DND-41 (cell line): Measurements from ENCODE around the gene SLC1A4.
A peak's percentile ranks its signal among the peaks of the same experiment; 100 is the strongest.

Source experiments
- ATAC-seq: fragments of 200-7000 bp; cut with Tn5 transposase; 3 replicates; pipeline ENCODE4 v1.9.1; 2021; ENCODE audit warnings: low read depth; ENCODE audit not compliant: insufficient read depth
- DNase-seq: peaks from one replicate; pipeline ENCODE4 v3.0.0-alpha.2; 2020
- H2AFZ ChIP-seq: 2 replicates; pipeline ENCODE4 v1.6.0; 2012; ENCODE audit warnings: low read depth, low read length
- H3K27ac ChIP-seq: 2 replicates; pipeline ENCODE4 v1.5.1; 2012; ENCODE audit warnings: low read length, inconsistent platforms
- H3K27me3 ChIP-seq: fragments of 200-600 bp; sonication (generic); 2 replicates; pipeline ENCODE4 v1.6.0; 2012; ENCODE audit warnings: low read length, mild to moderate bottlenecking, inconsistent platforms; ENCODE audit not compliant: insufficient read depth, poor library complexity
- H3K36me3 ChIP-seq: 2 replicates; pipeline ENCODE4 v1.5.1; 2012; ENCODE audit warnings: low read length, inconsistent platforms; ENCODE audit not compliant: insufficient read depth
- H3K4me1 ChIP-seq: 2 replicates; pipeline ENCODE4 v1.5.1; 2012; ENCODE audit warnings: mild to moderate bottlenecking, low read length; ENCODE audit not compliant: insufficient read depth
- H3K4me2 ChIP-seq: 2 replicates; pipeline ENCODE4 v1.6.0; 2012; ENCODE audit warnings: mild to moderate bottlenecking, moderate library complexity, low read length, inconsistent platforms; ENCODE audit not compliant: insufficient read depth
- H3K4me3 ChIP-seq, 2 experiments: fragments of 200-600 bp in 1 of 2; shearing (Covaris generic) in 1 of 2; 2 replicates each; pipeline ENCODE4 v1.5.1; 2012 to 2016; ENCODE audit warnings: inconsistent platforms in 2 of 2, low read length in 2 of 2, mild to moderate bottlenecking in 2 of 2, low read depth in 1 of 2, moderate library complexity in 1 of 2
- H3K79me2 ChIP-seq: 2 replicates; pipeline ENCODE4 v1.6.0; 2012; ENCODE audit warnings: low read length, inconsistent platforms; ENCODE audit not compliant: insufficient read depth
- H3K9ac ChIP-seq: 2 replicates; pipeline ENCODE4 v1.6.0; 2012; ENCODE audit warnings: low read depth, mild to moderate bottlenecking, inconsistent platforms, low read length, moderate library complexity
- H3K9me3 ChIP-seq: 2 replicates; pipeline ENCODE4 v1.5.1; 2012; ENCODE audit warnings: low read length, moderate library complexity, mild to moderate bottlenecking, inconsistent platforms; ENCODE audit not compliant: insufficient read depth, severe bottlenecking
- H4K20me1 ChIP-seq: 2 replicates; pipeline ENCODE4 v1.6.0; 2012; ENCODE audit warnings: low read length; ENCODE audit not compliant: insufficient read depth
- CTCF ChIP-seq: IDR thresholded peaks from 2 replicates; pipeline ENCODE4 v1.5.1; 2012; ENCODE audit warnings: borderline replicate concordance, low read length, moderate library complexity, mild to moderate bottlenecking; ENCODE audit not compliant: poor library complexity, severe bottlenecking; ENCODE audit errors: extremely low read depth
- EZH2 ChIP-seq: IDR thresholded peaks from 3 replicates; pipeline ENCODE4 v1.6.1; 2012; ENCODE audit warnings: borderline replicate concordance, low read depth, mild to moderate bottlenecking, moderate library complexity, low read length, inconsistent platforms; ENCODE audit not compliant: severe bottlenecking

The SLC1A4 gene

GRCh38 chr2:65026704-65027464, 37.7 kb downstream of the SLC1A4 start:
- ATAC-seq (no peak), DNase-seq (no peak)
- peaks cover 26% of the 10 kb centered on the region for H3K36me3 ChIP-seq
- H2AFZ ChIP-seq, result no peak overlapping the region
- TF ChIP-seq CTCF (no peak), EZH2 (no peak)
- peaks cover 13% of the 10 kb centered on the region for H4K20me1 ChIP-seq
- no peak overlapping the region for H3K4me3 ChIP-seq
- H3K4me1 ChIP-seq, result 0 out of 2 replicates have a peak, but pooled peaks cover 7% of the 10 kb centered on the region
- H3K27me3 ChIP-seq, result no peaks in the 10 kb centered on the region
- H3K27ac ChIP-seq, result no peak overlapping the region
- no peak overlapping the region for H3K4me2 ChIP-seq
- H3K79me2 ChIP-seq, result no peaks in the 10 kb centered on the region
- no peaks in the 10 kb centered on the region for H3K9me3 ChIP-seq
- H3K9ac ChIP-seq, result no peak overlapping the region

GRCh38 chr2:65027616-65028244, 38.5 kb downstream of the SLC1A4 start:
- no peaks in the 10 kb centered on the region for H3K9me3 ChIP-seq
- H3K4me3 ChIP-seq, result no peak overlapping the region
- no peak overlapping the region for H3K9ac ChIP-seq
- H3K4me1 ChIP-seq, result 0 out of 2 replicates have a peak, but pooled peaks cover 7% of the 10 kb centered on the region
- DNase-seq (no peak), ATAC-seq (no peak)
- H3K36me3 ChIP-seq, result peaks cover 17% of the 10 kb centered on the region
- 0 out of 2 replicates have a peak overlapping the region, but pooled peaks have one; percentile 33 for H3K27ac ChIP-seq
- no peak for TF ChIP-seq CTCF
- no peak for TF ChIP-seq EZH2
- peaks cover 8% of the 10 kb centered on the region for H4K20me1 ChIP-seq
- H2AFZ ChIP-seq, result no peak overlapping the region
- no peak overlapping the region for H3K4me2 ChIP-seq
- H3K27me3 ChIP-seq, result no peaks in the 10 kb centered on the region
- no peaks in the 10 kb centered on the region for H3K79me2 ChIP-seq

DNA sequence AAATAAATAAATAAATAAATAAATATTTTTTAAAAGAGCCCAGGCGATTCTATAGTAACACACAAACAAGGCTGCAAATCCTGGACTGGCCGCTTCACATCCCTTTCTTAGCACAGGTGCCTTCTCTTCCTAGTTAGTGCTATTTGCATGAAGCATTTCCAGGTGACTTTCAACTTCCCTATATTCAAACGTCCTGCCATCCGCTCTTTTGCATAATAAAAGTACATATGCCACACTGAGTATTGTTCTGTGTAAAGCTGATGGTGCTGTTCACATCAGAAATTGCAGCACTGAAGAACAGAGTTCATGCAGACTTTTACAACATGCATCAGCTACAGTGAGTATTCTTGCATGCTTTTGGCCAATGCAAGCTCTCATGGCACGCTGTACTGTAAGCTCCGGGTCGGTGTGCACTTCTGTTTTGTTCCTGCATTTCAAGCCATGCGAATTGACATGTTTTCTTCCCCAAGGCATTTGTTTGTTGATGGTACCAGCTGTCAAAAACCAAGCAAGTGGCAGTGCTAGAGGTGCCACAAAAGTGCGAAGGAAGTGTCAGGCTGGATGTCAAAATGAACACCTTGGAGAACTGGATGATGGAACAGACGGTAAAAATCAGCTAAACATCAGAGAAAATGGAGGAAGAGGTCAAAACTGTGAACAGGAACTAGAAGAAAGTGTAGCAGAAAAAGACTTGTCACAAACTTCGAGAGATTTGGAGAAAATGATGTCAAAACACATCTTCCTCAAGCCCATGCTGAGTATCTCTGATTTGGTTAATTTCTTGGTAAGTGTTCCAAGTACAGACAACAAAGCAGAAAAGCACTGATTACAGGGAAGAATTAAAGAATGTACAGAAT, 41.5 kb downstream of the SLC1A4 start:
- H3K9ac ChIP-seq, result no peak overlapping the region
- H3K4me2 ChIP-seq, result no peak overlapping the region

More for the DNA sequence above, 41.5 kb downstream of the SLC1A4 start:
- Histone ChIP-seq H3K36me3 (no peaks in the 10 kb centered on the region), H3K27me3 (no peaks in the 10 kb centered on the region), H3K9me3 (no peaks in the 10 kb centered on the region), H2AFZ (no peak overlapping the region), H3K4me1 (0 out of 2 replicates have a peak, but pooled peaks cover 7% of the 10 kb centered on the region), H4K20me1 (no peaks in the 10 kb centered on the region), H3K79me2 (no peaks in the 10 kb centered on the region), H3K27ac (no peak overlapping the region), H3K4me3 (no peak overlapping the region)
- DNase-seq (no peak), ATAC-seq (no peak)
- TF ChIP-seq CTCF (no peak), EZH2 (no peak)
